Gastrocnemius medialis (tissue), 4 donors: ENCODE data around the gene STRN3. TPM values are rescaled to one million over a fixed set of nuclear protein-coding genes. Genes with fewer than 3 reads are reported as not detected.

Experiments
- ATAC-seq, 2 donors: fragments of 150-250 bp; one replicate each; pipeline ENCODE4 v1.9.1; 2016
- DNase-seq, 2 donors: peaks; one replicate each; pipeline ENCODE4 v3.0.0-alpha.2; 2019
- H3K27ac ChIP-seq, 4 donors: fragments of 200-600 bp; sonication (generic); 1 replicate in 1 of 4; 2 replicates in 3 of 4; pipeline ENCODE4 v1.5.1; 2016 to 2018; ENCODE audit warnings: mild to moderate bottlenecking in 2 of 4, moderate library complexity in 1 of 4
- H3K27me3 ChIP-seq, 3 donors: fragments of 200-600 bp; sonication (generic) in 2 of 3; 1 replicate in 1 of 3; 2 replicates in 2 of 3; pipeline versions ENCODE4 v1.5.1 to v1.6.0; 2016 to 2019; ENCODE audit warnings: mild to moderate bottlenecking in 1 of 3, moderate library complexity in 1 of 3
- H3K36me3 ChIP-seq, 2 donors: fragments of 200-600 bp; sonication (generic) in 1 of 2; one replicate each; pipeline ENCODE4 v1.5.1; 2017 to 2018
- H3K4me1 ChIP-seq, 2 donors: fragments of 200-600 bp; sonication (generic) in 1 of 2; one replicate each; pipeline ENCODE4 v1.5.1; 2016 to 2017; ENCODE audit warnings: mild to moderate bottlenecking in 2 of 2
- H3K4me3 ChIP-seq, 4 donors: fragments of 200-600 bp; sonication (generic) in 3 of 4; 1 replicate in 1 of 4; 2 replicates in 3 of 4; pipeline ENCODE4 v1.5.1; 2016 to 2019; ENCODE audit warnings: mild to moderate bottlenecking in 2 of 4
- H3K9me3 ChIP-seq, 3 donors: fragments of 200-600 bp; sonication (generic) in 2 of 3; 1 replicate in 1 of 3; 2 replicates in 2 of 3; pipeline ENCODE4 v1.5.1; 2016 to 2019
- CTCF ChIP-seq, 5 experiments: fragments of 450-650 bp in 3 of 5; fragments of 200-600 bp in 2 of 5; sonication (generic) in 2 of 5; IDR thresholded peaks in 4 of 5; conservative IDR thresholded peaks in 1 of 5; 1 replicate in 4 of 5; 2 replicates in 1 of 5; pipeline ENCODE4 v1.5.1; 2016 to 2019; ENCODE audit warnings: antibody characterized with exemption in 5 of 5, mild to moderate bottlenecking in 3 of 5, moderate library complexity in 3 of 5
- POLR2A ChIP-seq, 2 donors: fragments of 450-650 bp; IDR thresholded peaks; one replicate each; pipeline ENCODE4 v1.6.1; 2017; ENCODE audit warnings: antibody characterized with exemption in 2 of 2, mild to moderate bottlenecking in 2 of 2, moderate library complexity in 2 of 2
- in situ Hi-C, 4 donors: fragments of 200-750 bp; cut with MboI; loops; one replicate each; pipeline versions ENCODE4 v1.15.0 to v1.8.0; 2017; ENCODE audit warnings: low sequenced_read_pairs in 4 of 4
- intact Hi-C: fragments of 100-400 bp; cut with DNase I; formaldehyde crosslinking; loops from one replicate; pipeline ENCODE4 v1.15.1; 2023; ENCODE audit warnings: low total_unique reads
- total RNA-seq, 4 donors: library from RNA; depleted of rRNA; stranded (reverse); fragments of >200 nt; gene quantifications; one replicate each; pipeline versions ENCODE4 v1.1.0 to v1.2.3, GENCODE V29; 2016

STRN3 gene
- total RNA-seq, 4 donors from 2014 or later, result 57.7 to 98.7 (median 77.9) TPM

- no peak overlapping the region for H3K27ac ChIP-seq
- in situ Hi-C loops (no loop called here), intact Hi-C loops (no loop called here)
- DNase-seq, result no peak
- H3K4me3 ChIP-seq, result no peak overlapping the region
- H3K36me3 ChIP-seq, result no peaks in the 10 kb centered on the region
- H3K4me1 ChIP-seq, result no peaks in the 10 kb centered on the region
- no peak for ATAC-seq
- TF ChIP-seq POLR2A (IDR thresholded peaks at IDR 0.05) (no peak), CTCF (IDR thresholded peaks at IDR 0.05 in 4 of 5, conservative IDR thresholded peaks at IDR 0.05 in 1 of 5) (no peak)
- H3K27me3 ChIP-seq, result peaks cover 0 to 3% (median 0%) of the 10 kb centered on the region in 3 donors
- no peaks in the 10 kb centered on the region for H3K9me3 ChIP-seq
These were observed 140.1 kb downstream of the STRN3 start for GRCh38 chr14:30885840-30886740.

GRCh38 chr14:30884901-30885300 lies 141.3 kb downstream of the STRN3 start:
- Histone ChIP-seq H3K36me3 (no peaks in the 10 kb centered on the region), H3K27ac (no peak overlapping the region), H3K4me3 (no peak overlapping the region), H3K4me1 (no peaks in the 10 kb centered on the region), H3K27me3 (peaks cover 0 to 3% (median 0%) of the 10 kb centered on the region in 3 donors), H3K9me3 (no peaks in the 10 kb centered on the region)
- in situ Hi-C loops (no loop called here), intact Hi-C loops (no loop called here)
- DNase-seq, result no peak
- no peak for TF ChIP-seq POLR2A (IDR thresholded peaks at IDR 0.05)
- no peak for TF ChIP-seq CTCF (IDR thresholded peaks at IDR 0.05 in 4 of 5, conservative IDR thresholded peaks at IDR 0.05 in 1 of 5)
- ATAC-seq, result no peak

GRCh38 chr14:30883508-30884294 lies 142.5 kb downstream of the STRN3 start:
- H3K27ac ChIP-seq, result no peak overlapping the region
- ATAC-seq (no peak), DNase-seq (no peak)
- intact Hi-C loops, result no loop called here
- TF ChIP-seq CTCF (IDR thresholded peaks at IDR 0.05 in 4 of 5, conservative IDR thresholded peaks at IDR 0.05 in 1 of 5) (no peak), POLR2A (IDR thresholded peaks at IDR 0.05) (no peak)
- in situ Hi-C loops, result no loop called here
- H3K27me3 ChIP-seq, result peaks cover 0 to 3% (median 0%) of the 10 kb centered on the region in 3 donors
- H3K36me3 ChIP-seq, result no peaks in the 10 kb centered on the region
- H3K9me3 ChIP-seq, result no peaks in the 10 kb centered on the region
- H3K4me3 ChIP-seq, result no peak overlapping the region
- no peaks in the 10 kb centered on the region for H3K4me1 ChIP-seq

GRCh38 chr14:30882431-30882830 lies 143.7 kb downstream of the STRN3 start:
- intact Hi-C loops, result no loop called here
- no peaks in the 10 kb centered on the region for H3K9me3 ChIP-seq
- TF ChIP-seq CTCF (IDR thresholded peaks at IDR 0.05 in 4 of 5, conservative IDR thresholded peaks at IDR 0.05 in 1 of 5) (no peak), POLR2A (IDR thresholded peaks at IDR 0.05) (no peak)
- no peak overlapping the region for H3K4me3 ChIP-seq
- H3K27me3 ChIP-seq, result peaks cover 0 to 6% (median 0%) of the 10 kb centered on the region in 3 donors
- no peaks in the 10 kb centered on the region for H3K4me1 ChIP-seq
- H3K36me3 ChIP-seq, result no peaks in the 10 kb centered on the region
- DNase-seq (no peak), ATAC-seq (no peak)
- in situ Hi-C loops, result no loop called here
- H3K27ac ChIP-seq, result no peak overlapping the region
